Endothelial cell of umbilical vein (primary cell): ENCODE results near the gene IBA57. TPM values are rescaled to one million over a fixed set of nuclear protein-coding genes. Genes with fewer than 3 reads are reported as not detected.

ENCODE experiments used
- BruUV-seq: library from RNA; stranded (reverse); fragments of 400-500 nt; replicated peaks from 2 replicates; lab custom pipeline; 2021; lab: Mats Ljungman, UMichigan
- CTCF ChIA-PET: fragments of 300-600, 350-600 bp; sonication (Branson Sonifier 250); formaldehyde crosslinking; loops from one replicate; lab custom pipeline; 2021; ENCODE audit warnings: antibody characterized with exemption, inconsistent platforms; lab: Charles Lee
- POLR2A ChIA-PET: fragments of 300-600, 350-600 bp; sonication (Branson Sonifier 250); formaldehyde crosslinking; loops from one replicate; lab custom pipeline; 2021; ENCODE audit warnings: antibody characterized with exemption, inconsistent platforms; lab: Charles Lee
- DNase-seq: peaks from one replicate; pipeline ENCODE4 v3.0.0-alpha.2; 2011; ENCODE audit warnings: low read depth, low spot score
- FAIRE-seq: peaks from 2 replicates; lab custom pipeline; 2011; peaks lifted over from hg19 to GRCh38; lab: Jason Lieb, UNC
- H2AFZ ChIP-seq: 2 replicates; pipeline ENCODE4 v1.6.0; 2012; ENCODE audit warnings: low read depth, low read length, control low read depth, inconsistent platforms
- H3K27ac ChIP-seq: 2 replicates; pipeline ENCODE4 v1.5.1; 2011; ENCODE audit warnings: low read depth, mild to moderate bottlenecking, control low read depth, low read length, moderate library complexity; ENCODE audit not compliant: insufficient read depth
- H3K27me3 ChIP-seq, 2 experiments: 2 replicates each; pipeline versions ENCODE4 v1.6.0 to v1.6.1; 2011; ENCODE audit warnings: low read length in 2 of 2, mixed read lengths in 1 of 2; ENCODE audit not compliant: control insufficient read depth in 2 of 2, insufficient read depth in 2 of 2
- H3K36me3 ChIP-seq, 2 experiments: 2 replicates in 1 of 2; 3 replicates in 1 of 2; pipeline ENCODE4 v1.5.1; 2011; ENCODE audit warnings: low read length in 2 of 2, mild to moderate bottlenecking in 1 of 2, moderate library complexity in 1 of 2; ENCODE audit not compliant: control insufficient read depth in 2 of 2, insufficient read depth in 2 of 2; ENCODE audit errors: extremely low read depth in 1 of 2
- H3K4me1 ChIP-seq: 3 replicates; pipeline ENCODE4 v1.5.1; 2011; ENCODE audit warnings: mild to moderate bottlenecking, low read length; ENCODE audit not compliant: control insufficient read depth, insufficient read depth; ENCODE audit errors: extremely low read depth
- H3K4me2 ChIP-seq: 2 replicates; pipeline ENCODE4 v1.6.1; 2011; ENCODE audit warnings: low read length, control low read depth, mixed read lengths; ENCODE audit not compliant: insufficient read depth
- H3K4me3 ChIP-seq, 3 experiments: fragments of 200-600 bp in 1 of 3; sonication (generic), shearing (Covaris generic) in 1 of 3; replicated peaks in 1 of 3; 2 replicates each; pipeline ENCODE4 v1.5.1; 2011 to 2016; ENCODE audit warnings: control low read depth in 3 of 3, low read length in 3 of 3, mild to moderate bottlenecking in 2 of 3, inconsistent platforms in 1 of 3, low read depth in 1 of 3, moderate library complexity in 1 of 3; ENCODE audit not compliant: insufficient read depth in 1 of 3
- H3K79me2 ChIP-seq: 2 replicates; pipeline ENCODE4 v1.6.0; 2012; ENCODE audit warnings: low read length, inconsistent platforms; ENCODE audit not compliant: control insufficient read depth, insufficient read depth
- H3K9ac ChIP-seq: replicated peaks from 2 replicates; pipeline ENCODE3; 2011; ENCODE audit warnings: low read length, control low read depth; ENCODE audit not compliant: insufficient read depth; ENCODE audit errors: extremely low read depth
- H3K9me1 ChIP-seq: replicated peaks from 3 replicates; pipeline ENCODE4 v1.6.0; 2011; ENCODE audit warnings: mild to moderate bottlenecking, low read length; ENCODE audit not compliant: control insufficient read depth, insufficient read depth; ENCODE audit errors: extremely low read depth
- H3K9me3 ChIP-seq: replicated peaks from 2 replicates; pipeline ENCODE4 v1.5.1; 2012; ENCODE audit warnings: low read length, inconsistent platforms; ENCODE audit not compliant: control insufficient read depth, insufficient read depth
- H4K20me1 ChIP-seq: replicated peaks from 2 replicates; pipeline ENCODE3; 2011; ENCODE audit warnings: mild to moderate bottlenecking, low read length; ENCODE audit not compliant: control insufficient read depth, insufficient read depth; ENCODE audit errors: extremely low read depth
- EZH2 ChIP-seq: IDR thresholded peaks from 2 replicates; pipeline ENCODE4 v1.6.1; 2012; ENCODE audit warnings: borderline replicate concordance, low read depth, mild to moderate bottlenecking, moderate library complexity, low read length, inconsistent platforms; ENCODE audit not compliant: severe bottlenecking
- FOS ChIP-seq: IDR thresholded peaks from 2 replicates; pipeline ENCODE4 v1.6.1; 2011; ENCODE audit warnings: mild to moderate bottlenecking, low read length, moderate library complexity, borderline replicate concordance; ENCODE audit not compliant: insufficient read depth
- GATA2 ChIP-seq: IDR thresholded peaks from 2 replicates; pipeline ENCODE4 v1.7.0; 2011; ENCODE audit warnings: low read depth, mild to moderate bottlenecking, moderate library complexity, mixed read lengths, low read length; ENCODE audit not compliant: insufficient read length, insufficient read depth
- JUN ChIP-seq: IDR thresholded peaks from 2 replicates; pipeline ENCODE4 v1.6.1; 2011; ENCODE audit warnings: borderline replicate concordance, low read depth; ENCODE audit not compliant: insufficient read length, insufficient read depth
- MYC ChIP-seq: IDR thresholded peaks from one replicate; pipeline ENCODE4 v1.6.1; 2011; ENCODE audit warnings: mild to moderate bottlenecking, low read depth, low read length
- POLR2A ChIP-seq: IDR thresholded peaks from 2 replicates; pipeline ENCODE4 v1.6.1; 2012; ENCODE audit warnings: low read depth, mild to moderate bottlenecking, control low read depth, low read length
- POLR2AphosphoS5 ChIP-seq: IDR thresholded peaks from 2 replicates; pipeline ENCODE4 v1.6.1; 2012; ENCODE audit warnings: low read depth, mild to moderate bottlenecking, control low read depth, low read length, moderate library complexity; ENCODE audit not compliant: insufficient read depth
- dilution Hi-C: fragments of 300-500 bp; cut with MboI; formaldehyde crosslinking; loops from one replicate; pipeline ENCODE4 v1.15.0; 2019; ENCODE audit warnings: low sequenced_read_pairs; ENCODE audit not compliant: extremely low pct_ligation_motif_present
- intact Hi-C: fragments of 100-400 bp; cut with micrococcal nuclease; formaldehyde crosslinking; loops from one replicate; pipeline ENCODE4 v1.10.0; 2022
- polyA plus RNA-seq, 4 experiments: library from polyadenylated mRNA; depleted of rRNA in 3 of 4; stranded (reverse) in 3 of 4; unstranded in 1 of 4; fragments of >200 nt; gene quantifications; 2 replicates each; pipeline versions ENCODE4 v1.2.1 to v1.2.3, GENCODE V29; 2011 to 2012; ENCODE audit warnings: missing spikeins in 1 of 4
- total RNA-seq: library from RNA; stranded (reverse); gene quantifications from 2 replicates; pipeline ENCODE4 v1.2.3, GENCODE V29; 2021
- TF ChIP-seq, protein P1 (sequence below), 2 donors: IDR thresholded peaks; 1 replicate in 1 of 2; 2 replicates in 1 of 2; pipeline ENCODE4 v1.5.1; 2011; ENCODE audit warnings: low read length in 2 of 2, mild to moderate bottlenecking in 2 of 2, moderate library complexity in 2 of 2, control low read depth in 1 of 2, inconsistent platforms in 1 of 2, low read depth in 1 of 2; ENCODE audit not compliant: insufficient read depth in 1 of 2; ENCODE audit errors: extremely low read depth in 1 of 2
- TF ChIP-seq, protein P2 (sequence below): IDR thresholded peaks from 2 replicates; pipeline ENCODE4 v1.6.1; 2011; ENCODE audit not compliant: insufficient read depth, insufficient read length

The IBA57 gene
- total and polyA plus RNA-seq, 2 donors (not counting 3 experiments of a cell fraction or from before 2014, with no cell fraction given) = 3.4 to 7.7 TPM

DNA sequence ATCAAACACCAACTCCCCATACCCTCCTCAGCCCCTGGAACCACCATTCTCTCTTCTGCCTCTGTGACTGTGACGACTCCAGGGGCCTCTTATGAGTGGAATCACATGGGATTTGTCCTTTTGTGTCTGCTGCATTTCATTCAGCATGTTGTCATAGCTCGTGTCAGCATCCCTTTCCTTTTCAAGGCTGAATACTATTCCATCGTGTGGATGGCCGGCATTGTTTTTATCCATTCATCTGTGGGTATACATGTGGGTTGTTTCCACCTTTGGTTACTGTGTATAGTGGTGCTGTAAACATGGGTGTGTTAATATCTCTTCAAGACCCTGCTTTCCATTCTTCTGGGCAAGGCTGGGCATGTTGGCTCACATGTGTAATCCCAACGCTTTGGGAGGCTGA lies 25.2 kb downstream of the IBA57 start:
- H3K9me3 ChIP-seq = no peaks in the 10 kb centered on the region
- no peak overlapping the region for H3K4me2 ChIP-seq
- H3K36me3 ChIP-seq = no peaks in the 10 kb centered on the region
- no peaks in the 10 kb centered on the region for H3K27me3 ChIP-seq
- no peak overlapping the region for H2AFZ ChIP-seq
- no peaks in the 10 kb centered on the region for H4K20me1 ChIP-seq
- no peaks in the 10 kb centered on the region for H3K79me2 ChIP-seq
- FAIRE-seq = no peak
- ChIA-PET CTCF (no interaction called here), POLR2A (no interaction called here)
- no peak for DNase-seq
- dilution Hi-C loops (no loop called here), intact Hi-C loops (no loop called here)
- no TSS peak for BruUV-seq
- H3K9me1 ChIP-seq = no peaks in the 10 kb centered on the region
- no peak overlapping the region for H3K27ac ChIP-seq
- H3K4me3 ChIP-seq = no peak overlapping the region
- H3K4me1 ChIP-seq = no peaks in the 10 kb centered on the region
- TF ChIP-seq FOS (no peak), MYC (no peak), POLR2A (no peak), JUN (no peak), POLR2AphosphoS5 (no peak), GATA2 (no peak), EZH2 (no peak)
- TF ChIP-seq, protein P1, sequence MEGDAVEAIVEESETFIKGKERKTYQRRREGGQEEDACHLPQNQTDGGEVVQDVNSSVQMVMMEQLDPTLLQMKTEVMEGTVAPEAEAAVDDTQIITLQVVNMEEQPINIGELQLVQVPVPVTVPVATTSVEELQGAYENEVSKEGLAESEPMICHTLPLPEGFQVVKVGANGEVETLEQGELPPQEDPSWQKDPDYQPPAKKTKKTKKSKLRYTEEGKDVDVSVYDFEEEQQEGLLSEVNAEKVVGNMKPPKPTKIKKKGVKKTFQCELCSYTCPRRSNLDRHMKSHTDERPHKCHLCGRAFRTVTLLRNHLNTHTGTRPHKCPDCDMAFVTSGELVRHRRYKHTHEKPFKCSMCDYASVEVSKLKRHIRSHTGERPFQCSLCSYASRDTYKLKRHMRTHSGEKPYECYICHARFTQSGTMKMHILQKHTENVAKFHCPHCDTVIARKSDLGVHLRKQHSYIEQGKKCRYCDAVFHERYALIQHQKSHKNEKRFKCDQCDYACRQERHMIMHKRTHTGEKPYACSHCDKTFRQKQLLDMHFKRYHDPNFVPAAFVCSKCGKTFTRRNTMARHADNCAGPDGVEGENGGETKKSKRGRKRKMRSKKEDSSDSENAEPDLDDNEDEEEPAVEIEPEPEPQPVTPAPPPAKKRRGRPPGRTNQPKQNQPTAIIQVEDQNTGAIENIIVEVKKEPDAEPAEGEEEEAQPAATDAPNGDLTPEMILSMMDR (IDR thresholded peaks at IDR 0.05; ENCODE audit: extremely low read depth in 1 of 2, insufficient read depth in 1 of 2, low read depth in 1 of 2, low read length in 2 of 2) = no peak
- TF ChIP-seq, protein P2, sequence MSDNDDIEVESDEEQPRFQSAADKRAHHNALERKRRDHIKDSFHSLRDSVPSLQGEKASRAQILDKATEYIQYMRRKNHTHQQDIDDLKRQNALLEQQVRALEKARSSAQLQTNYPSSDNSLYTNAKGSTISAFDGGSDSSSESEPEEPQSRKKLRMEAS = no peak
- no peak overlapping the region for H3K9ac ChIP-seq
